Stomach (tissue), 4 donors: ENCODE measurements around the gene CHRNB4.

ENCODE experiments used
- EP300 ChIP-seq: sonication (generic); formaldehyde crosslinking; IDR thresholded peaks from one replicate; pipeline ENCODE4 v1.6.1; 2017; ENCODE audit warnings: antibody characterized with exemption
- POLR2A ChIP-seq, 4 donors: fragments of 450-650 bp; IDR thresholded peaks; one replicate each; pipeline ENCODE4 v1.6.1; 2016; ENCODE audit warnings: antibody characterized with exemption in 4 of 4, control low read depth in 2 of 4, mild to moderate bottlenecking in 1 of 4, moderate library complexity in 1 of 4
- POLR2AphosphoS5 ChIP-seq, 3 donors: sonication (generic); formaldehyde crosslinking; IDR thresholded peaks; one replicate each; pipeline ENCODE4 v1.6.1; 2016; ENCODE audit warnings: antibody characterized with exemption in 3 of 3
- TF ChIP-seq, protein P1 (sequence below), 7 experiments: fragments of 450-650 bp in 4 of 7; fragments of 200-600 bp in 3 of 7; sonication (generic) in 3 of 7; IDR thresholded peaks; one replicate each; pipeline ENCODE4 v1.5.1; 2016 to 2019; ENCODE audit warnings: antibody characterized with exemption in 7 of 7, control low read depth in 2 of 7, mild to moderate bottlenecking in 1 of 7

DNA sequence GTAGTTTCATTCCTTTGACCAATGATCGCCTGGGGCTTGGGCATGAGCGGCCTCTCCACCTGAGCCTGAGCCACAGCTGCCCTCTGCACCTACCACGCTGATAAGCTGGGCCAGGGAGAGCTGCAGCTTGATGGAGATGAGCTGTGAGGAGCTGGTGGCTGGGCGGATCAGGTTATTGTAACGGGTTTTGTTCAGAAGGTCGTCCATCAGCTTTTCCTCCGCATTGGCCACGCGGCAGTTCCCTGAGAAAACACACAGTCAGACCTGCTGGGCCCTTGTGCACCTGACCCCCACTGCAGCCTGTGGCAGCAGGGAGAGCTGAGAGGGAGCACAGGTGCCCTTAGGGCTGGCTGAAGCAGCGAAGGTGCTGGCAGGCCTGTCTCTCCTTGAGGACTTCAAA is 5.7 kb downstream of the CHRNB4 start:
- TF ChIP-seq, protein P1, sequence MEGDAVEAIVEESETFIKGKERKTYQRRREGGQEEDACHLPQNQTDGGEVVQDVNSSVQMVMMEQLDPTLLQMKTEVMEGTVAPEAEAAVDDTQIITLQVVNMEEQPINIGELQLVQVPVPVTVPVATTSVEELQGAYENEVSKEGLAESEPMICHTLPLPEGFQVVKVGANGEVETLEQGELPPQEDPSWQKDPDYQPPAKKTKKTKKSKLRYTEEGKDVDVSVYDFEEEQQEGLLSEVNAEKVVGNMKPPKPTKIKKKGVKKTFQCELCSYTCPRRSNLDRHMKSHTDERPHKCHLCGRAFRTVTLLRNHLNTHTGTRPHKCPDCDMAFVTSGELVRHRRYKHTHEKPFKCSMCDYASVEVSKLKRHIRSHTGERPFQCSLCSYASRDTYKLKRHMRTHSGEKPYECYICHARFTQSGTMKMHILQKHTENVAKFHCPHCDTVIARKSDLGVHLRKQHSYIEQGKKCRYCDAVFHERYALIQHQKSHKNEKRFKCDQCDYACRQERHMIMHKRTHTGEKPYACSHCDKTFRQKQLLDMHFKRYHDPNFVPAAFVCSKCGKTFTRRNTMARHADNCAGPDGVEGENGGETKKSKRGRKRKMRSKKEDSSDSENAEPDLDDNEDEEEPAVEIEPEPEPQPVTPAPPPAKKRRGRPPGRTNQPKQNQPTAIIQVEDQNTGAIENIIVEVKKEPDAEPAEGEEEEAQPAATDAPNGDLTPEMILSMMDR (IDR thresholded peaks at IDR 0.05), result no peak
- no peak for TF ChIP-seq POLR2A (IDR thresholded peaks at IDR 0.05)
- TF ChIP-seq POLR2AphosphoS5 (IDR thresholded peaks at IDR 0.05), result no peak
- TF ChIP-seq EP300, result no peak
